NT2/D1 (cell line): ENCODE measurements around the gene AK9.

Source experiments
- SUZ12 ChIP-seq: IDR thresholded peaks from 2 replicates; pipeline ENCODE4 v1.6.1; 2011; ENCODE audit not compliant: insufficient read length, insufficient read depth; ENCODE audit errors: extremely low read depth
- YY1 ChIP-seq: IDR thresholded peaks from 2 replicates; pipeline ENCODE4 v1.6.1; 2011; ENCODE audit not compliant: insufficient read length, insufficient read depth
- ZNF274 ChIP-seq: IDR thresholded peaks from 2 replicates; pipeline ENCODE4 v1.6.1; 2011; ENCODE audit warnings: mild to moderate bottlenecking, low read depth, low read length

DNA sequence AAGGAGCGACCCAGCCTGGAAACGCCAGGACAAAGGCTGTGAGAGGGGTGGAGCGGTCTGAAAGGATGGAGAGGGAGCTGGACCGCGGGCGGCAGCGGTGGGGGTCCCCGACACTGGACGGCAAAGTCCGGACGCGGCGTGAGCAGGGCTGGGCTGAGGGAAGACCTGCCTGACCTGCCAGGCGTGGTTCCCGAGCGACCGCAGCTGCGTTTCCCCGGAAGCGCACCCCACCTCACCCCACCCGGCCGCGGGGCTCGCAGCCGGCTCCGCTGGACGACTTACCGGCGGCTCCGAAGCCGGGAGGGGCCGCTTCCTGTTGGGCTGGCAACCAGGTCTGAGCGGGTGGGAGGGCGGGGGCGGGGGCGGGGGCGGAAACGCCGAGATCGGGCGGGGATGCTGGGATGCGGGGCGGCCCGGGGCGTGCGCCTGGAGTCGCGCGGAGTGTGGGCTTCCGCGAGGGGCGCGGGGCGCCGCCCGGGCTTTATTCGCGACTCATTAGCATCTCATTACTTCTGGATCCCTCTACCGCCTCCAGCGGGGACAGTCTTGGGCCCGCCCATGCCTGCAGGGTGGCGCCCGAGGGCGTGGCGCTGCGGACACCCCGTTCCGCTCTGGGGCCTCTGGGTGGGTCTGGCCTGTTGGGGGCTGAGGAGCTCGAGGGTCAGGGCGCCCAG lies 235.4 kb downstream of the AK9 start, which contains the start of gene MICAL1:
- no peak for TF ChIP-seq ZNF274
- no peak for TF ChIP-seq YY1
- TF ChIP-seq SUZ12 = no peak
